ENCODE measurements around the gene NEUROD4. TPM values are rescaled to one million over a fixed set of nuclear protein-coding genes. Genes with fewer than 3 reads are reported as not detected.
A peak's percentile ranks its signal among the peaks of the same experiment; 100 is the strongest.

The NEUROD4 gene
- total and polyA plus RNA-seq, 10 of the 15 experiments (the other 5 are each of a cell fraction or from before 2014, with no cell fraction given) = 0.06 TPM; not detected in 9

GRCh38 chr12:54984658-54985376 lies 35.0 kb upstream of the NEUROD4 start, which contains the start of gene TESPA1 (continued):
- TF ChIP-seq POLR2AphosphoS5 (IDR thresholded peaks at IDR 0.05; ENCODE audit: low read length) = peak; percentile 97
- no peak for TF ChIP-seq JUNB (IDR thresholded peaks at IDR 0.05)
- peak; percentile 32; the same call in 1 of the 2 replicates for TF ChIP-seq GATAD2B (conservative IDR thresholded peaks at IDR 0.05; ENCODE audit: low read depth)
- peak; percentile 43; the same call in 1 of the 2 replicates for TF ChIP-seq ZNF24 (IDR thresholded peaks at IDR 0.05)
- no peak; the same call in 1 of the 2 replicates for TF ChIP-seq MTA3 (IDR thresholded peaks at IDR 0.05; ENCODE audit: borderline replicate concordance, low read length)
- TF ChIP-seq POLR2A (IDR thresholded peaks at IDR 0.05; ENCODE audit: low read depth, low read length) = peak; percentile 91
- TF ChIP-seq RCOR1 (conservative IDR thresholded peaks at IDR 0.05; ENCODE audit: low read depth, low read length) = no peak
- TF ChIP-seq JUND (IDR thresholded peaks at IDR 0.05; ENCODE audit: low read depth, low read length) = no peak
- peak; percentile 48 for TF ChIP-seq SMAD1 (IDR thresholded peaks at IDR 0.05; ENCODE audit: low read depth, partially characterized antibody)
- no peak for TF ChIP-seq ZBTB33 (IDR thresholded peaks at IDR 0.05)
- TF ChIP-seq TCF3 (IDR thresholded peaks at IDR 0.05; ENCODE audit: borderline replicate concordance, insufficient read depth, low read depth, low read length) = 0 out of 2 replicates have a peak, but pooled peaks have one; percentile 51
- peak; percentile 78; the same call in 1 of the 2 replicates for TF ChIP-seq SIN3A (IDR thresholded peaks at IDR 0.05; ENCODE audit: low read depth, low read length)
- peak; percentile 81; the same call in 1 of the 2 replicates for TF ChIP-seq DPF2 (IDR thresholded peaks at IDR 0.05)
- TF ChIP-seq HCFC1 (IDR thresholded peaks at IDR 0.05; ENCODE audit: low read length) = 0 out of 2 replicates have a peak, but pooled peaks have one; percentile 41
- 0 out of 2 replicates have a peak, but pooled peaks have one; percentile 73 for TF ChIP-seq WRNIP1 (IDR thresholded peaks at IDR 0.05; ENCODE audit: borderline replicate concordance, low read depth, low read length)
- TF ChIP-seq SP1 (IDR thresholded peaks at IDR 0.05; ENCODE audit: low read depth, low read length) = peak; percentile 59
- TF ChIP-seq BCLAF1 (IDR thresholded peaks at IDR 0.05) = no peak
- TF ChIP-seq EP300 (IDR thresholded peaks at IDR 0.05; ENCODE audit: borderline replicate concordance in 1 of 2, control insufficient read depth in 1 of 2, low read depth in 2 of 2, low read length in 2 of 2) = no peak
- TF ChIP-seq EGR1 (IDR thresholded peaks at IDR 0.05; ENCODE audit: borderline replicate concordance in 1 of 2, low read depth in 2 of 2, low read length in 2 of 2) = 0 out of 3 replicates have a peak, but pooled peaks of 1 of the 2 experiments have one; percentile 43
- TF ChIP-seq SRF (IDR thresholded peaks at IDR 0.05; ENCODE audit: low read depth in 2 of 2, low read length in 2 of 2) = 0 out of 4 replicates have a peak, but pooled peaks of 1 of the 2 experiments have one; percentile 8
- no peak for TF ChIP-seq ZBTB4 (CRISPR knock-in tag; IDR thresholded peaks at IDR 0.05)
- no peak for TF ChIP-seq ZNF217 (IDR thresholded peaks at IDR 0.05)

Data from GM12878 (cell line).